Measurements from ENCODE around the gene PARVA.

The PARVA gene

GRCh38 chr11:12464303-12464702, 86.9 kb downstream of the PARVA start:
- no peak for DNase-seq

GRCh38 chr11:12465332-12465731, 88.0 kb downstream of the PARVA start:
- no peak for DNase-seq

- DNase-seq: no peak
Measured at GRCh38 chr11:12467610-12468009, 90.2 kb downstream of the PARVA start.

- DNase-seq: no peak
Measured at GRCh38 chr11:12469451-12469850, 92.1 kb downstream of the PARVA start.

- DNase-seq: no peak
Measured at GRCh38 chr11:12470236-12470635, 92.9 kb downstream of the PARVA start.

GRCh38 chr11:12472401-12473005, 95.1 kb downstream of the PARVA start:
- DNase-seq: no peak

GRCh38 chr11:12473381-12473780, 96.0 kb downstream of the PARVA start:
- DNase-seq: no peak

GRCh38 chr11:12474871-12475270, 97.5 kb downstream of the PARVA start:
- no peak for DNase-seq

GRCh38 chr11:12478743-12479142, 101.4 kb downstream of the PARVA start:
- DNase-seq: no peak

- DNase-seq: no peak
Measured at GRCh38 chr11:12480401-12480800, 103.0 kb downstream of the PARVA start.

GRCh38 chr11:12482839-12483238, 105.5 kb downstream of the PARVA start:
- DNase-seq: no peak

- no peak for DNase-seq
Measured at GRCh38 chr11:12483604-12484003, 106.2 kb downstream of the PARVA start.

GRCh38 chr11:12485328-12485727, 108.0 kb downstream of the PARVA start:
- DNase-seq: no peak

GRCh38 chr11:12489246-12489772, 111.9 kb downstream of the PARVA start:
- no peak for DNase-seq

- DNase-seq: no peak
Measured at GRCh38 chr11:12494699-12495098, 117.3 kb downstream of the PARVA start.

GRCh38 chr11:12496181-12497025, 119.0 kb downstream of the PARVA start:
- no peak for DNase-seq

GRCh38 chr11:12497431-12497830, 120.1 kb downstream of the PARVA start:
- no peak for DNase-seq

GRCh38 chr11:12499071-12499470, 121.7 kb downstream of the PARVA start:
- no peak for DNase-seq

- DNase-seq: no peak
Measured at GRCh38 chr11:12502046-12502445, 124.7 kb downstream of the PARVA start.

GRCh38 chr11:12503039-12503484, 125.7 kb downstream of the PARVA start:
- no peak for DNase-seq

- DNase-seq: no peak
Measured at GRCh38 chr11:12503886-12504285, 126.5 kb downstream of the PARVA start.

- no peak for DNase-seq
Measured at GRCh38 chr11:12505183-12505582, 127.8 kb downstream of the PARVA start.

GRCh38 chr11:12506404-12506921, 129.1 kb downstream of the PARVA start:
- DNase-seq: no peak

- no peak for DNase-seq
Measured at GRCh38 chr11:12507391-12507790, 130.0 kb downstream of the PARVA start.

Data from NK-92 treated with Interleukin-12 subunit alpha and Interleukin-12 subunit beta, amount 100 ng/mL, for 24 hours (cell line).